ENCODE measurements around the gene DENND1A. TPM values are rescaled to one million over a fixed set of nuclear protein-coding genes. Genes with fewer than 3 reads are reported as not detected.

Gene DENND1A
- total RNA-seq, 1 donor from 2014 or later: 19.9 TPM

GRCh38 chr9:123551734-123552133 is 378.2 kb downstream of the DENND1A start:
- Mint-ChIP-seq H3K27me3 (no peaks in the 10 kb centered on the region), H3K36me3 (peaks cover 5% of the 10 kb centered on the region), H3K4me1 (ENCODE audit: unreplicated experiment) (peaks cover 18% of the 10 kb centered on the region), H3K9me3 (no peaks in the 10 kb centered on the region), H3K27ac (no peak overlapping the region), H3K4me3 (no peak overlapping the region)
- no peak for TF ChIP-seq CTCF (conservative IDR thresholded peaks at IDR 0.05)
- no peak for DNase-seq (ENCODE audit: extremely low spot score, unreplicated experiment)

GRCh38 chr9:123550797-123551196 is 379.1 kb downstream of the DENND1A start:
- H3K9me3 Mint-ChIP-seq: no peaks in the 10 kb centered on the region
- no peak for TF ChIP-seq CTCF (conservative IDR thresholded peaks at IDR 0.05)
- no peaks in the 10 kb centered on the region for H3K27me3 Mint-ChIP-seq
- H3K36me3 Mint-ChIP-seq: no peaks in the 10 kb centered on the region
- DNase-seq (ENCODE audit: extremely low spot score, unreplicated experiment): no peak
- H3K27ac Mint-ChIP-seq: no peak overlapping the region
- peaks cover 18% of the 10 kb centered on the region for H3K4me1 Mint-ChIP-seq (ENCODE audit: unreplicated experiment)
- H3K4me3 Mint-ChIP-seq: peak overlapping the region; percentile 27

- no peak overlapping the region for H3K27ac Mint-ChIP-seq
- H3K36me3 Mint-ChIP-seq: no peaks in the 10 kb centered on the region
- no peak for DNase-seq (ENCODE audit: extremely low spot score, unreplicated experiment)
- H3K27me3 Mint-ChIP-seq: no peaks in the 10 kb centered on the region
- no peaks in the 10 kb centered on the region for H3K9me3 Mint-ChIP-seq
- peaks cover 18% of the 10 kb centered on the region for H3K4me1 Mint-ChIP-seq (ENCODE audit: unreplicated experiment)
- no peak overlapping the region for H3K4me3 Mint-ChIP-seq
- no peak for TF ChIP-seq CTCF (conservative IDR thresholded peaks at IDR 0.05)
These were observed 379.9 kb downstream of the DENND1A start for GRCh38 chr9:123550012-123550411.

- H3K9me3 Mint-ChIP-seq: no peaks in the 10 kb centered on the region
- no peaks in the 10 kb centered on the region for H3K36me3 Mint-ChIP-seq
- H3K27me3 Mint-ChIP-seq: peaks cover under 1% of the 10 kb centered on the region
- peaks cover 18% of the 10 kb centered on the region for H3K4me1 Mint-ChIP-seq (ENCODE audit: unreplicated experiment)
- H3K4me3 Mint-ChIP-seq: no peak overlapping the region
- DNase-seq (ENCODE audit: extremely low spot score, unreplicated experiment): no peak
- no peak overlapping the region for H3K27ac Mint-ChIP-seq
- no peak for TF ChIP-seq CTCF (conservative IDR thresholded peaks at IDR 0.05)
These were observed 381.0 kb downstream of the DENND1A start for GRCh38 chr9:123548741-123549545.

GRCh38 chr9:123544007-123544827 is 385.7 kb downstream of the DENND1A start:
- no peak overlapping the region for H3K4me3 Mint-ChIP-seq
- H3K36me3 Mint-ChIP-seq: no peaks in the 10 kb centered on the region
- H3K4me1 Mint-ChIP-seq (ENCODE audit: unreplicated experiment): peaks cover 5% of the 10 kb centered on the region
- no peak overlapping the region for H3K27ac Mint-ChIP-seq
- DNase-seq (ENCODE audit: extremely low spot score, unreplicated experiment): no peak
- H3K9me3 Mint-ChIP-seq: no peaks in the 10 kb centered on the region
- TF ChIP-seq CTCF (conservative IDR thresholded peaks at IDR 0.05): peak; percentile 96
- peaks cover 6% of the 10 kb centered on the region for H3K27me3 Mint-ChIP-seq
